GM12891 (cell line): ENCODE data around the gene RPL6.

ENCODE experiments used
- DNase-seq: peaks from one replicate; pipeline ENCODE4 v3.0.0; 2011; ENCODE audit warnings: low spot score; ENCODE audit not compliant: insufficient read length
- FAIRE-seq: peaks from 2 replicates; lab custom pipeline; 2011; peaks lifted over from hg19 to GRCh38; lab: Jason Lieb, UNC
- PAX5 ChIP-seq: IDR thresholded peaks from 2 replicates; pipeline ENCODE4 v1.6.1; 2011; ENCODE audit warnings: low read length, moderate library complexity, mild to moderate bottlenecking; ENCODE audit not compliant: insufficient read depth, severe bottlenecking
- POLR2A ChIP-seq: IDR thresholded peaks from 2 replicates; pipeline ENCODE4 v1.6.1; 2011; ENCODE audit warnings: low read depth, low read length, control low read depth
- POLR2AphosphoS5 ChIP-seq: IDR thresholded peaks from 2 replicates; pipeline ENCODE4 v1.6.1; 2011; ENCODE audit warnings: low read depth, low read length, control low read depth
- POU2F2 ChIP-seq: IDR thresholded peaks from 2 replicates; pipeline ENCODE4 v1.6.1; 2011; ENCODE audit warnings: low read depth, mild to moderate bottlenecking, control low read depth, low read length, moderate library complexity
- SPI1 ChIP-seq: IDR thresholded peaks from 2 replicates; pipeline ENCODE4 v1.6.1; 2011; ENCODE audit warnings: low read depth, low read length, control low read depth
- TAF1 ChIP-seq: IDR thresholded peaks from 2 replicates; pipeline ENCODE4 v1.6.1; 2011; ENCODE audit warnings: low read depth, low read length, control low read depth

RPL6 gene

DNA sequence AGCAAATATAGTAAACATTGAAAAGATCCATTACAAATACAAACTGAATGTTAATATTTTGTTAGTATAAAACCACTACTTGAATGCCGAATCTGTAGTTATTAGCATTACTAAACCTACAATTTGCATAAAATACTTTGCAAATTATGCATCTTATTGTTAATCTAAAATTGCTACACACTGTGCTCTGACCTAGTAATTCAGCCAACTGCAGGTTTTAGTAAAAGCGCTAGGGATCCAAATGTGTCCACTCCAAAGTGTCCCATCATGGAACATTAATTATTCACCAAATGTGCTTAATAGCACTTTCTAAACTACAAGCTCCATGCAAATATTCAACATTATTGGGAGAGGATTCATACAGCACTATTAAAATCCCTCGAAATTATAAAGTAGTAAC lies 41.4 kb downstream of the RPL6 start:
- no peak for DNase-seq
- TF ChIP-seq POU2F2 (no peak), POLR2A (no peak), TAF1 (no peak), SPI1 (no peak), POLR2AphosphoS5 (no peak), PAX5 (no peak)
- no peak for FAIRE-seq

DNA sequence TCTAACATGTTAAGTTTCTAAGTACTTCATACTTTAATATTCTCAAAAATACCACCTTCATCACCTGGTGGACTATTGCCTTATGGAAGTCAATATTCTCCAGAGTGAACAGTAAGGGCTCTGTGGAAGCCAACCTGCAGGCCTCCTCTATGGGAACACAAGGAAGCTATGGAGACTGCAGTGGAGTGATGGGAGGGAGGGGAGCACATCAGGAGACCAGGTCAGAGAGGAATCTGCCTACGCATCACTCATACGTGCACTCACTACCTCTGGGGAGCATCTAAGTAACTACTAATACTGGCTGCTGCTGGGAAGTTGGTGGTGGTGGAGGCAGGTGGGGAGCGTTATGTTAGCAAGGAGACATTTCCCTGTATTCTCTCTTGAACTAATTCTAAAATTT lies 47.1 kb downstream of the RPL6 start:
- TF ChIP-seq POU2F2 = no peak
- FAIRE-seq (no peak), DNase-seq (no peak)

DNA sequence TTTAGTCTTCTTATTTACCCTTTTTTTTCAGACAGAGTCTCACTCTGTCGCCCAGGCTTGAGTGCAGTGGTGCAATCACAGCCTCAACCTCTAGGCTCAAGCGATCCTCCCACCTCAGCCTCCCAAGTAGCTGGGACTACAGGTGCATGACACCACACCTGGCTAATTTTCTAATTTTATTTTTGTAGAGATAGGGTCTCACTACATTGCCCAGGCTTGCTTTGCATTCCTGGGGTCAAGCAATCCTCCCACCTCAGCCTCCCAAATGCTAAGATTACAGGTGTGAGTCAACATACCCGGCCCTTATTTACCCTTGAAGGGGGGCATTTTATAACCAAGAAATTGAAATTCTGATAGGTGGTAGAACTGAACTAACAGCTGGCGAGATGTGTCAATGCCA lies 48.1 kb downstream of the RPL6 start:
- TF ChIP-seq POU2F2 (no peak), PAX5 (no peak), SPI1 (no peak), TAF1 (no peak), POLR2AphosphoS5 (no peak), POLR2A (no peak)
- DNase-seq = no peak
- no peak for FAIRE-seq

DNA sequence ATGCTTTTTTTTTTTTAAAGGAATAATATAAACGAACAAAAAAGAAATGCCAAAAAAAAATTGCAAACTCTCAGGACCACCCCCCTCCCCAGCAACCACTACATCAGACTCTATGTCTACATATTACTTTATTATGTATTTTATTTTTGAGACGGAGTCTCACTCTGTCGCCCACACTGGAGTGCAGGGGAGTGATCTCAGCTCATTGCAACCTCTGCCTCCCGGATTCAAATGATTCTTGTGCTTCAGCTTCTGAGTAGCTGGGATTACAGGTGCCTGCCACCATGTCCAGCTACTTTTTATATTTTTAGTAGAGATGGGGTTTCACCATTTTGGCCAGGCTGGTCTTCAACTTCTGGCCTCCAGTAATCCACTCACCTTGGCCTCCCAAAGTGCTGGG lies 50.1 kb downstream of the RPL6 start:
- TF ChIP-seq SPI1 (no peak), PAX5 (no peak), TAF1 (no peak), POLR2AphosphoS5 (no peak), POU2F2 (no peak), POLR2A (no peak)
- FAIRE-seq = no peak
- no peak for DNase-seq

DNA sequence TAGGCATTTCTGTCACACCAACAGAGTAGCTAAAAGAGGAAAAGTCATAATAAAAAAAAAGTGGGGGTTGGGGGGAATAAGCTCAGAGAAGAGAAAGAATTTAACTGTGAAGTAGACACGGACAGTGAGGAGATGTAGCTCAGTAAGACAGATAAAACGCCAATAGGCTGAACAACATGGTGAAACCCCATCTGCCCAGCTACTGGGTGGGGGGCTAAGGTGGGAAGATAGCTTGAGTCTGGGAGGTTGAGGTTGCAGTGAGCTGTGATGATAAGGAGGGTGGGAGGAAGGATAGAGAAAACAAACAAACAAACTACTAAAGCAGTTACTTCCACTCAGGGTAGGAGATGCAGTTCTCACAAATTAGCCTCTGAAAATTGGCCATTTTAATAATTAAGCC lies 52.2 kb downstream of the RPL6 start:
- FAIRE-seq = no peak

More for the DNA sequence above, 52.2 kb downstream of the RPL6 start:
- TF ChIP-seq PAX5 (no peak), POLR2A (no peak), POLR2AphosphoS5 (no peak), POU2F2 (no peak), TAF1 (no peak), SPI1 (no peak)
- no peak for DNase-seq
